Activated CD8-positive, alpha-beta memory T cell treated with anti-CD3 and anti-CD28 coated beads for 4 hours (primary cell): ENCODE measurements around the gene JMJD1C.

Experiments
- DNase-seq, 2 donors: peaks; one replicate each; pipeline ENCODE4 v3.0.0-alpha.2; 2020; ENCODE audit warnings: low read depth in 2 of 2

Gene JMJD1C

DNA sequence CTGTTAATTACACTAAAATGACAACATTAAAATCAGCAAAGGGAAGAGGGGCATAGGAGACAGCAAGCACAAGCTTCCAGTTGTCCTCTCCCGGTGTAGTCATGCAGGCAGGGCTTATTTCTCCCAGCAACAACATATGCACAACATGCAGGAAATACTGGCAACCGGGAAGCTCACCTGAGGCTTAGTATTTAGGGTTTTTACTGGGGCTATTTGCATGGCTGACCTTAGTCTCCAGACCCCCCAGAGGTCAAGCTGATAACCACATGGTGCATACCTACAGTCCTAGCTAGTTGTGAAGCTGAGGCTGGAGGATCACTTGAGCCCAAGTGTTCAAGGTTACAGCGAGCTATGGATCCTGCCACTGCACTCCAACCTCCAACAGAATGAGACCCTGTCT, 12.8 kb upstream of the JMJD1C start:
- DNase-seq, result no peak

GRCh38 chr10:63477927-63478326, 12.2 kb upstream of the JMJD1C start:
- DNase-seq, result no peak

GRCh38 chr10:63474488-63474887, 8.7 kb upstream of the JMJD1C start:
- no peak for DNase-seq

- DNase-seq, result no peak
Observed at GRCh38 chr10:63470928-63471327, 5.2 kb upstream of the JMJD1C start.

DNA sequence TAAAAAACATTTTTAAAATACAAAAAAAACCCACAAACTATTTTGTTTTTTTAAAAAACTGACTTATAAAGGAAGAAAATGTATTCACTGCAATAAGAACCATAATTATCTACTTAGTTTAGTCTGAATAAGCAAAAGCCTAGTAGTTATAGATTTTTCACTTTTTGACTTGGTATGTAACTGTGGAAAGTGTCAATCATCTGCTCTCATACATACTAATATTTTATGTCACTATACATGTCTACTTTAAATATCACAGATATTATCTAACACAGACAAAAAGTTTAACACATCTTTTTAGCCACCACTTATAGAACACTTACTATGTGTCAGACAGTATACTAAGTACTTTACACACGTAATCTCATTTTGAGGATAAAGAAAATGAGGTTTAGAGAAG, 3.2 kb upstream of the JMJD1C start:
- no peak for DNase-seq

- DNase-seq, result no peak
Observed at GRCh38 chr10:63467841-63468240, 2.1 kb upstream of the JMJD1C start.

GRCh38 chr10:63466144-63466935, 563 bp upstream of the JMJD1C start:
- peak in 1 of 2 donors; percentile 0 for DNase-seq

- peak in 1 of 2 donors; percentile 2 for DNase-seq
Observed at GRCh38 chr10:63464402-63465292, 1.1 kb downstream of the JMJD1C start.

GRCh38 chr10:63462442-63462841, 3.3 kb downstream of the JMJD1C start:
- DNase-seq, result no peak

- DNase-seq, result no peak
Observed at GRCh38 chr10:63458177-63458576, 7.6 kb downstream of the JMJD1C start.

DNA sequence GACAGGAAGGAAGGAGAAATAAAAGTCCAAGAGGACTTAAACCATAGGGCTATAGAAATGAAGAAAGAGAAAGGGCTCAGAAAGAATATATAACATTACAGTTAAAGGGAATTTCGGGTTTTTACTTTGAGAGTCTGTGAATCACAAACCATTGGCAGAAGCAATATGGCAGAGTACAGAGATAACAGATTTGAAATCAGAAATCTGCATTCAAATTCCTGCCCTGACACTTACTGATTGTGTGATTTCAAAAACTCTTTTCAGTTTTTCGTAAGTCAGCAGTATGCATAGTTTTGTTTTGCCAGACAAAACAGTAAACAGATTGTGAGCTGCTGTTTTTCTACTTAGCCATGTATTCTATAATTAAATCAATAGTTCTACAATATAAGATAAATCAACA, 8.2 kb downstream of the JMJD1C start:
- DNase-seq, result no peak

- DNase-seq, result no peak
Observed at GRCh38 chr10:63456437-63457210, 9.2 kb downstream of the JMJD1C start.

- DNase-seq, result no peak
Observed at GRCh38 chr10:63455507-63455906, 10.3 kb downstream of the JMJD1C start.

- no peak for DNase-seq
Observed at GRCh38 chr10:63454631-63455030, 11.1 kb downstream of the JMJD1C start.

DNA sequence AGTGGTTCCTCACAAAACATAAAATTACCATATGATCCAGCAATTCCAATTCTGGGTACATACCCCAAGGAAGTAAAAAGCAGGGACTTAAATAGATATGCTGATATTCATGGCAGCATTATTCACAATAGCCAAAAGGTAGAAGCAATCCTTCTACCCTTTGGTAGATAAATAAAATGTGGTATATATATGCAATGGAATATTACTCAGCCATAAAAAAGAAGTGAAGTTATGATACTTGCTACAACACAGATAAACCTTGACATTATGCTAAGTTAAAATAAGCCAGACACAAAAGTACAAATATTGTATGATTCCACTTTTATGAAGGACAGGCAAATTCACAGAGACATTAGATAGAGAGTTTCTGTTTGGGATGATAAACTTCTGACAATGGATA, 13.3 kb downstream of the JMJD1C start:
- DNase-seq, result no peak

DNA sequence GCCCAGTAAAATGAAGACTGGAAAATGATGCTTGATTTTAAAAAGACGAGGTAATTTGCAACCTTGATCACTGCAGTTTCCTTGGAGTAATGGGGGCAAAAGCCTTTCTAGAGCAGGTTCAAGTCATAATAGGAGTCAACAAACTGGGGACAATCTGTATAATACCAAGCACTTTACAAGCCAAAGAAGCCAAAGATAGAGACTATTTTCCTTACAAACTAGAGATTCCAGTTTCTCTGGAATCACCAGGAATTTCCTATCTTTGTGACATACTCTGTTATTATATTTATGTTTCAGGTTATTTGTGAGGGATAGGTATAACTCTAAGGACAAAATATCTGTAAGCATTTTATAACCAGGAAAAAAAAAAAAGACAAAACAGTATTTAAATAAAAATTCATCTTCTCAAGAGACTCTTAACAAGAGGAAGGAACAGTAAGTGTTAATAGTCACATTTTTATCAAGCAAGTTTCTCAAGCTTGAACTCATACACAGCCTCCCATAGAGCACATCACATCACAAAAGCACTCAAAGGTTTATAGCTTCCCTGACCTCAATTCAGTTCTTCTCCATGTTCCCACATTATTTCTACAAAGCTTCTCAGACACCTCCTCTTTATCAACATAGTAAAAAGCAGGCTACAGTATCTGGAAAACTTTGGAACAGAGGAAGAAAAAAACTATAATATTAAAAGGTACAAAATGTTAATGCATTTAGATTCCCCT, 18.9 kb downstream of the JMJD1C start:
- DNase-seq, result no peak

GRCh38 chr10:63441404-63441803, 24.4 kb downstream of the JMJD1C start:
- no peak for DNase-seq

- DNase-seq, result no peak
Observed at GRCh38 chr10:63439607-63440006, 26.2 kb downstream of the JMJD1C start.

- DNase-seq, result no peak
Observed at GRCh38 chr10:63438506-63439498, 27.0 kb downstream of the JMJD1C start.
